H9 (cell line): ENCODE measurements around the gene PRRT1B. TPM values are rescaled to one million over a fixed set of nuclear protein-coding genes. Genes with fewer than 3 reads are reported as not detected.
A peak's percentile ranks its signal among the peaks of the same experiment; 100 is the strongest.

Experiments used
- DNase-seq: peaks from one replicate; pipeline ENCODE4 v3.0.0-alpha.2; 2017
- H2AFZ ChIP-seq: one replicate; pipeline ENCODE4 v1.6.1; 2013; ENCODE audit warnings: mild to moderate bottlenecking, low read length, control low read depth, moderate library complexity
- H2AK5ac ChIP-seq: 2 replicates; pipeline ENCODE4 v1.6.1; 2013; ENCODE audit warnings: low read length, control low read depth, mixed read lengths; ENCODE audit not compliant: insufficient read length
- H2BK120ac ChIP-seq: one replicate; pipeline ENCODE4 v1.6.1; 2013; ENCODE audit warnings: low read depth, mild to moderate bottlenecking, low read length, control low read depth, inconsistent platforms; ENCODE audit not compliant: poor library complexity, severe bottlenecking
- H2BK12ac ChIP-seq: 2 replicates; pipeline ENCODE4 v1.6.1; 2013; ENCODE audit warnings: low read length, control low read depth, mixed read lengths, low read depth; ENCODE audit not compliant: insufficient read length
- H2BK15ac ChIP-seq: 2 replicates; pipeline ENCODE4 v1.6.1; 2013; ENCODE audit warnings: low read depth, low read length, control low read depth
- H2BK20ac ChIP-seq: one replicate; pipeline ENCODE4 v1.6.1; 2013; ENCODE audit warnings: low read depth, mild to moderate bottlenecking, low read length, control low read depth, inconsistent platforms; ENCODE audit not compliant: poor library complexity, severe bottlenecking
- H2BK5ac ChIP-seq: 2 replicates; pipeline ENCODE4 v1.6.1; 2013; ENCODE audit warnings: low read length, control low read depth, mixed read lengths; ENCODE audit not compliant: insufficient read length
- H3K14ac ChIP-seq: 2 replicates; pipeline ENCODE4 v1.6.1; 2013; ENCODE audit warnings: low read length, control low read depth; ENCODE audit not compliant: insufficient read depth
- H3K18ac ChIP-seq: 2 replicates; pipeline ENCODE4 v1.6.1; 2013; ENCODE audit warnings: low read depth, mild to moderate bottlenecking, mixed read lengths, low read length, control low read depth; ENCODE audit not compliant: insufficient read length
- H3K23ac ChIP-seq: 2 replicates; pipeline ENCODE4 v1.6.1; 2013; ENCODE audit warnings: low read length, control low read depth, mixed read lengths, low read depth; ENCODE audit not compliant: insufficient read length
- H3K23me2 ChIP-seq: 2 replicates; pipeline ENCODE4 v1.6.1; 2013; ENCODE audit warnings: low read depth, mild to moderate bottlenecking, mixed read lengths, low read length, control low read depth; ENCODE audit not compliant: insufficient read length, poor library complexity, severe bottlenecking
- H3K27ac ChIP-seq: 2 replicates; pipeline ENCODE4 v1.5.1; 2013; ENCODE audit warnings: low read length, control low read depth, mixed read lengths, low read depth; ENCODE audit not compliant: insufficient read length
- H3K27me3 ChIP-seq: 2 replicates; pipeline ENCODE4 v1.6.1; 2013; ENCODE audit warnings: low read length, control low read depth, inconsistent platforms; ENCODE audit not compliant: insufficient read depth
- H3K4ac ChIP-seq: 2 replicates; pipeline ENCODE4 v1.6.1; 2013; ENCODE audit warnings: low read depth, mild to moderate bottlenecking, control low read depth, inconsistent platforms, low read length, moderate library complexity
- H3K4me1 ChIP-seq: 2 replicates; pipeline ENCODE4 v1.6.1; 2013; ENCODE audit warnings: low read length, control low read depth, inconsistent platforms; ENCODE audit not compliant: insufficient read depth
- H3K4me2 ChIP-seq: 2 replicates; pipeline ENCODE4 v1.6.1; 2013; ENCODE audit warnings: low read length, control low read depth, mixed read lengths; ENCODE audit not compliant: insufficient read length, insufficient read depth
- H3K56ac ChIP-seq: 2 replicates; pipeline ENCODE4 v1.6.1; 2013; ENCODE audit warnings: low read depth, mild to moderate bottlenecking, mixed read lengths, low read length, control low read depth; ENCODE audit not compliant: insufficient read length
- H3K79me1 ChIP-seq: 2 replicates; pipeline ENCODE4 v1.6.1; 2013; ENCODE audit warnings: low read depth, mild to moderate bottlenecking, moderate library complexity, low read length, control low read depth, inconsistent platforms; ENCODE audit not compliant: insufficient read depth, poor library complexity, severe bottlenecking
- H3K79me2 ChIP-seq: 2 replicates; pipeline ENCODE4 v1.6.1; 2013; ENCODE audit warnings: low read length, control low read depth, inconsistent platforms; ENCODE audit not compliant: insufficient read depth
- H3K9ac ChIP-seq: 2 replicates; pipeline ENCODE4 v1.6.1; 2013; ENCODE audit warnings: low read length, control low read depth, mixed read lengths; ENCODE audit not compliant: insufficient read length; ENCODE audit errors: extremely low read depth
- H3K9me3 ChIP-seq: one replicate; pipeline ENCODE4 v1.6.1; 2013; ENCODE audit warnings: low read depth, low read length, inconsistent platforms; ENCODE audit not compliant: control insufficient read depth
- H3T11ph ChIP-seq: one replicate; pipeline ENCODE4 v1.6.1; 2013; ENCODE audit warnings: mild to moderate bottlenecking, low read length, control low read depth, inconsistent platforms
- H4K20me1 ChIP-seq: one replicate; pipeline ENCODE4 v1.6.1; 2013; ENCODE audit not compliant: control insufficient read depth, insufficient read length, insufficient read depth
- H4K5ac ChIP-seq: 2 replicates; pipeline ENCODE4 v1.6.1; 2013; ENCODE audit warnings: low read depth, mild to moderate bottlenecking, mixed read lengths, low read length, control low read depth; ENCODE audit not compliant: insufficient read length
- H4K8ac ChIP-seq: replicated peaks from 2 replicates; pipeline ENCODE4 v1.6.1; 2013; ENCODE audit warnings: low read length, control low read depth, mixed read lengths, low read depth; ENCODE audit not compliant: insufficient read length
- H4K91ac ChIP-seq: 2 replicates; pipeline ENCODE4 v1.6.1; 2013; ENCODE audit warnings: low read depth, mild to moderate bottlenecking, moderate library complexity, mixed read lengths, low read length, control low read depth; ENCODE audit not compliant: insufficient read length
- H3K27ac Mint-ChIP-seq, 3 experiments: 2 replicates in 2 of 3; 3 replicates in 1 of 3; pipeline ENCODE4 v1.8.0; 2020 to 2021; ENCODE audit warnings: mixed read lengths in 3 of 3, mild to moderate bottlenecking in 1 of 3, moderate library complexity in 1 of 3
- H3K27me3 Mint-ChIP-seq: 2 replicates; pipeline ENCODE4 v1.8.0; 2021; ENCODE audit warnings: low read depth, mild to moderate bottlenecking, moderate library complexity, mixed read lengths
- H3K36me3 Mint-ChIP-seq, 3 experiments: 2 replicates in 2 of 3; 3 replicates in 1 of 3; pipeline ENCODE4 v1.8.0; 2020 to 2021; ENCODE audit warnings: low read depth in 3 of 3, mixed read lengths in 3 of 3; ENCODE audit not compliant: insufficient read depth in 1 of 3
- H3K4me1 Mint-ChIP-seq, 2 experiments: 2 replicates each; pipeline ENCODE4 v1.8.0; 2020; ENCODE audit warnings: mixed read lengths in 2 of 2
- H3K4me3 Mint-ChIP-seq, 2 experiments: 2 replicates in 1 of 2; 3 replicates in 1 of 2; pipeline ENCODE4 v1.8.0; 2020 to 2021; ENCODE audit warnings: mild to moderate bottlenecking in 2 of 2, mixed read lengths in 2 of 2, moderate library complexity in 1 of 2
- H3K9me3 Mint-ChIP-seq, 2 experiments: 2 replicates in 1 of 2; 3 replicates in 1 of 2; pipeline ENCODE4 v1.8.0; 2020; ENCODE audit warnings: mild to moderate bottlenecking in 2 of 2, mixed read lengths in 2 of 2, moderate library complexity in 1 of 2
- WGBS: extraction: QIAGEN DNeasy Blood & Tissue Kit; methylation state at CpG from one replicate; pipeline ENCODE4 v1.1.7; 2013; ENCODE audit warnings: missing lambda C conversion rate, low lambda C conversion rate, mixed read lengths; ENCODE audit not compliant: insufficient read length; ENCODE audit errors: extremely low coverage; 5-methylcytosine and 5-hydroxymethylcytosine counted together
- total RNA-seq: library from RNA; stranded (reverse); gene quantifications from 2 replicates; pipeline ENCODE4 v1.2.1, GENCODE V29; 2021
- TF ChIP-seq, protein P1 (sequence below): fragments of 200-600 bp; sonication (generic); conservative IDR thresholded peaks from 3 replicates; pipeline ENCODE4 v1.8.0; 2021; ENCODE audit warnings: antibody characterized with exemption, mild to moderate bottlenecking

PRRT1B gene
- total RNA-seq, 1 experiment from 2014 or later: 1.0 TPM

DNA sequence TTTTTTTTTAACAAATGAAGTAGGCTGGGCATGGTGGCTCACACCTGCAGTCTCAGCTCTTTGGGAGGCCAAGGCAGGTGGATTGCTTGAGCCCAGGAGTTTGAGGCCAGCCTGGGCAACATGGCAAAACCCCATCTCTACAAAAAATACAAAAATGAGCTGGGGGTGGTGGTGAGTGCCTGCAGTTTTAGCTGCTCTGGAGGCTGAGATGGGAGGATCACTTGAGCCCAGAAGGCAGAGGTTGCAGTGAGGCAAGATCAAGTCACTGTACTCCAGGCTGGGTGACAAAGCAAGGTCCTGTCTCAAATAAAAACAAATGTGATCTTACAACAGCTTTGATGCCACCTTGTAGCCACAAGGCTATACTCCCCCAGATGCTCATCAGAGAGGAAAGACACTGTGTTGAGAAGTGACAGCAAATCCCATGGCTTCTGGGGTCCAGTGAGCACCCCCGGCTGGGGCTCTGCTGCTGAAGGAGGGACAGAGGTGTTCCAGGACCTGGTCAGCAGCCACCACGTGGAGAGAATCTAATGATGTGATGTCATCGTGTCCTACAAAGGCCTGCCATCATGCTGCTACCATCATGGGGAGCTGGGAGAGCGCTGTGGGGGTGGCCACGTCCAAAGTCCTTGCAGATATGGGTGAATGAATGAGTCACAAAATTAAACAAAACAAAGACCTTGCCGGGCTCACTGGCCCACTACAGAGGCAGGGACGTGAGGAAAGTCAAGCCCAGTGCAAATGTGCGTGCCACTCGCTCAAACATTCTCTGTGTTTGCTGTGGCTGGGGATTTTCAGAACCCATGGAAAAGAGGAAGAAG is 60.7 kb downstream of the PRRT1B start:
- Histone ChIP-seq H2AFZ (no peak overlapping the region), H3K14ac (no peak overlapping the region), H2AK5ac (no peak overlapping the region), H2BK15ac (no peak overlapping the region), H3K79me1 (no peaks in the 10 kb centered on the region), H3K4ac (no peak overlapping the region), H4K8ac (no peak overlapping the region), H3K23me2 (no peaks in the 10 kb centered on the region), H3K79me2 (no peaks in the 10 kb centered on the region), H4K5ac (no peak overlapping the region), H3K27me3 (no peaks in the 10 kb centered on the region), H2BK12ac (no peak overlapping the region), H3K9me3 (no peaks in the 10 kb centered on the region), H2BK20ac (no peak overlapping the region), H3T11ph (no peak overlapping the region), H3K4me2 (no peak overlapping the region), H4K20me1 (no peaks in the 10 kb centered on the region), H3K56ac (no peak overlapping the region), H3K18ac (no peak overlapping the region), H3K27ac (no peak overlapping the region), H2BK120ac (no peak overlapping the region), H3K23ac (no peak overlapping the region), H4K91ac (no peak overlapping the region), H3K4me1 (peaks cover 2% of the 10 kb centered on the region; the same call in 1 of the 2 replicates), H3K9ac (no peak overlapping the region), H2BK5ac (no peak overlapping the region)
- Mint-ChIP-seq H3K27me3 (no peaks in the 10 kb centered on the region), H3K4me3 (no peak overlapping the region), H3K27ac (peak overlapping the region in 1 of 3 experiments; percentile 87; a peak in 2 of 7 replicates), H3K36me3 (peaks cover 4 to 21% (median 6%) of the 10 kb centered on the region in 3 experiments; a peak in 4 of 7 replicates), H3K4me1 (peaks cover 33 to 34% of the 10 kb centered on the region in 2 experiments), H3K9me3 (no peaks in the 10 kb centered on the region)
- TF ChIP-seq, protein P1, sequence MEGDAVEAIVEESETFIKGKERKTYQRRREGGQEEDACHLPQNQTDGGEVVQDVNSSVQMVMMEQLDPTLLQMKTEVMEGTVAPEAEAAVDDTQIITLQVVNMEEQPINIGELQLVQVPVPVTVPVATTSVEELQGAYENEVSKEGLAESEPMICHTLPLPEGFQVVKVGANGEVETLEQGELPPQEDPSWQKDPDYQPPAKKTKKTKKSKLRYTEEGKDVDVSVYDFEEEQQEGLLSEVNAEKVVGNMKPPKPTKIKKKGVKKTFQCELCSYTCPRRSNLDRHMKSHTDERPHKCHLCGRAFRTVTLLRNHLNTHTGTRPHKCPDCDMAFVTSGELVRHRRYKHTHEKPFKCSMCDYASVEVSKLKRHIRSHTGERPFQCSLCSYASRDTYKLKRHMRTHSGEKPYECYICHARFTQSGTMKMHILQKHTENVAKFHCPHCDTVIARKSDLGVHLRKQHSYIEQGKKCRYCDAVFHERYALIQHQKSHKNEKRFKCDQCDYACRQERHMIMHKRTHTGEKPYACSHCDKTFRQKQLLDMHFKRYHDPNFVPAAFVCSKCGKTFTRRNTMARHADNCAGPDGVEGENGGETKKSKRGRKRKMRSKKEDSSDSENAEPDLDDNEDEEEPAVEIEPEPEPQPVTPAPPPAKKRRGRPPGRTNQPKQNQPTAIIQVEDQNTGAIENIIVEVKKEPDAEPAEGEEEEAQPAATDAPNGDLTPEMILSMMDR: no peak
- no peak for DNase-seq
- WGBS: no CpG with 5 or more reads among the region's 9 CpGs
